ENCODE data around the gene GPR18.

GPR18 gene

GRCh38 chr13:99268822-99269221, 10.6 kb upstream of the GPR18 start:
- peaks cover 10% of the 10 kb centered on the region for H3F3A ChIP-seq (ENCODE audit: insufficient read depth)
- H3K27me3 ChIP-seq (ENCODE audit: low read length), result no peaks in the 10 kb centered on the region
- no peak overlapping the region for H2AFZ ChIP-seq (ENCODE audit: low read depth, low read length, severe bottlenecking)
- no peak overlapping the region for H3K4me2 ChIP-seq (ENCODE audit: low read depth, low read length, poor library complexity, severe bottlenecking)
- TF ChIP-seq CTCF (IDR thresholded peaks at IDR 0.05; ENCODE audit: insufficient read depth, low read length, poor library complexity, severe bottlenecking) (no peak), EZH2phosphoT487 (conservative IDR thresholded peaks at IDR 0.05; ENCODE audit: low read length) (no peak)
- no peak overlapping the region for H3K9ac ChIP-seq (ENCODE audit: low read length)
- H4K20me1 ChIP-seq (ENCODE audit: low read depth, low read length), result 0 out of 2 replicates have a peak, but pooled peaks cover 3% of the 10 kb centered on the region
- no peaks in the 10 kb centered on the region for H3K79me2 ChIP-seq (ENCODE audit: insufficient read depth, low read length)
- H3K4me3 ChIP-seq (ENCODE audit: insufficient read depth, low read length, poor library complexity, severe bottlenecking), result no peak overlapping the region
- no peaks in the 10 kb centered on the region for H3K36me3 ChIP-seq (ENCODE audit: low read length)
- H3K9me2 ChIP-seq (replicated peaks; ENCODE audit: insufficient read depth, low read length), result no peaks in the 10 kb centered on the region
- H3K27ac ChIP-seq (ENCODE audit: low read depth, low read length), result no peak overlapping the region
- H3K9me3 ChIP-seq (ENCODE audit: insufficient read depth, low read length), result no peaks in the 10 kb centered on the region

- H2AFZ ChIP-seq (ENCODE audit: low read depth, low read length, severe bottlenecking), result no peak overlapping the region
- TF ChIP-seq EZH2phosphoT487 (conservative IDR thresholded peaks at IDR 0.05; ENCODE audit: low read length), result no peak
- TF ChIP-seq CTCF (IDR thresholded peaks at IDR 0.05; ENCODE audit: insufficient read depth, low read length, poor library complexity, severe bottlenecking), result no peak
- peaks cover 10% of the 10 kb centered on the region for H3F3A ChIP-seq (ENCODE audit: insufficient read depth)
- no peaks in the 10 kb centered on the region for H3K9me3 ChIP-seq (ENCODE audit: insufficient read depth, low read length)
- 0 out of 2 replicates have a peak, but pooled peaks cover 3% of the 10 kb centered on the region for H4K20me1 ChIP-seq (ENCODE audit: low read depth, low read length)
- H3K36me3 ChIP-seq (ENCODE audit: low read length), result no peaks in the 10 kb centered on the region
- no peak overlapping the region for H3K9ac ChIP-seq (ENCODE audit: low read length)
- H3K9me2 ChIP-seq (replicated peaks; ENCODE audit: insufficient read depth, low read length), result no peaks in the 10 kb centered on the region
- no peaks in the 10 kb centered on the region for H3K27me3 ChIP-seq (ENCODE audit: low read length)
- H3K79me2 ChIP-seq (ENCODE audit: insufficient read depth, low read length), result no peaks in the 10 kb centered on the region
- no peak overlapping the region for H3K4me2 ChIP-seq (ENCODE audit: low read depth, low read length, poor library complexity, severe bottlenecking)
- no peak overlapping the region for H3K27ac ChIP-seq (ENCODE audit: low read depth, low read length)
- H3K4me3 ChIP-seq (ENCODE audit: insufficient read depth, low read length, poor library complexity, severe bottlenecking), result no peak overlapping the region
These were observed 9.7 kb upstream of the GPR18 start for GRCh38 chr13:99267927-99268326.

- Histone ChIP-seq H2AFZ (ENCODE audit: low read depth, low read length, severe bottlenecking) (no peak overlapping the region), H3K9ac (ENCODE audit: low read length) (no peak overlapping the region), H3K4me3 (ENCODE audit: insufficient read depth, low read length, poor library complexity, severe bottlenecking) (no peak overlapping the region), H4K20me1 (ENCODE audit: low read depth, low read length) (0 out of 2 replicates have a peak, but pooled peaks cover 3% of the 10 kb centered on the region), H3K36me3 (ENCODE audit: low read length) (no peaks in the 10 kb centered on the region), H3K79me2 (ENCODE audit: insufficient read depth, low read length) (no peaks in the 10 kb centered on the region), H3K9me2 (replicated peaks; ENCODE audit: insufficient read depth, low read length) (no peaks in the 10 kb centered on the region), H3K27ac (ENCODE audit: low read depth, low read length) (no peak overlapping the region), H3K27me3 (ENCODE audit: low read length) (no peaks in the 10 kb centered on the region), H3K9me3 (ENCODE audit: insufficient read depth, low read length) (no peaks in the 10 kb centered on the region), H3F3A (ENCODE audit: insufficient read depth) (peaks cover 10% of the 10 kb centered on the region), H3K4me2 (ENCODE audit: low read depth, low read length, poor library complexity, severe bottlenecking) (no peak overlapping the region)
- TF ChIP-seq CTCF (IDR thresholded peaks at IDR 0.05; ENCODE audit: insufficient read depth, low read length, poor library complexity, severe bottlenecking) (no peak), EZH2phosphoT487 (conservative IDR thresholded peaks at IDR 0.05; ENCODE audit: low read length) (no peak)
These were observed 8.6 kb upstream of the GPR18 start for GRCh38 chr13:99266827-99267226.
